Vagina (tissue), 2 donors: ENCODE results near the gene TMEM145. TPM values are rescaled to one million over a fixed set of nuclear protein-coding genes. Genes with fewer than 3 reads are reported as not detected.
"Not testable (repeated sequence)": the region's sequence is repeated elsewhere in the genome, so short reads cannot be mapped to it uniquely, and the experiment has no call there.

Experiments used
- DNase-seq, 2 donors: peaks; one replicate each; pipeline ENCODE4 v3.0.0-alpha.2; 2017; ENCODE audit errors: extremely low spot score in 2 of 2
- H3K27ac ChIP-seq: fragments of 200-600 bp; sonication (generic); one replicate; pipeline ENCODE4 v1.5.1; 2019
- H3K27me3 ChIP-seq: fragments of 200-600 bp; sonication (generic); one replicate; pipeline ENCODE4 v1.5.1; 2019
- H3K36me3 ChIP-seq, 2 donors: fragments of 200-600 bp; sonication (generic); one replicate each; pipeline ENCODE4 v1.5.1; 2017 to 2019
- H3K4me1 ChIP-seq: fragments of 200-600 bp; sonication (generic); one replicate; pipeline ENCODE4 v1.5.1; 2019
- H3K4me3 ChIP-seq, 2 donors: fragments of 200-600 bp; sonication (generic); 1 replicate in 1 of 2; 2 replicates in 1 of 2; pipeline ENCODE4 v1.5.1; 2016 to 2019
- H3K9me3 ChIP-seq: fragments of 200-600 bp; sonication (generic); one replicate; pipeline ENCODE4 v1.5.1; 2019
- CTCF ChIP-seq, 3 experiments: fragments of 450-650 bp in 2 of 3; fragments of 200-600 bp in 1 of 3; sonication (generic) in 1 of 3; IDR thresholded peaks; one replicate each; pipeline ENCODE4 v1.5.1; 2017 to 2019; ENCODE audit warnings: antibody characterized with exemption in 3 of 3, mild to moderate bottlenecking in 2 of 3, moderate library complexity in 2 of 3
- POLR2A ChIP-seq, 2 donors: fragments of 450-650 bp; IDR thresholded peaks; one replicate each; pipeline ENCODE4 v1.6.1; 2017; ENCODE audit warnings: antibody characterized with exemption in 2 of 2, mild to moderate bottlenecking in 2 of 2, moderate library complexity in 2 of 2
- POLR2AphosphoS5 ChIP-seq, 2 donors: sonication (generic); formaldehyde crosslinking; IDR thresholded peaks; one replicate each; pipeline ENCODE4 v1.9.0; 2017; ENCODE audit warnings: antibody characterized with exemption in 2 of 2, mild to moderate bottlenecking in 2 of 2, low read depth in 1 of 2; ENCODE audit not compliant: insufficient read depth in 1 of 2
- intact Hi-C: fragments of 100-400 bp; cut with DNase I; formaldehyde crosslinking; loops from one replicate; pipeline ENCODE4 v1.15.1; 2023
- total RNA-seq: library from RNA; depleted of rRNA; stranded (reverse); fragments of >200 nt; gene quantifications from one replicate; pipeline ENCODE4 v1.2.3, GENCODE V29; 2016

TMEM145 gene
- total RNA-seq, 1 donor from 2014 or later, result not detected

- H3K27ac ChIP-seq, result no peak overlapping the region
- no peak for DNase-seq
- H3K4me3 ChIP-seq, result no peak overlapping the region
- intact Hi-C loops, result no loop called here
- no peak for TF ChIP-seq POLR2AphosphoS5 (IDR thresholded peaks at IDR 0.05; ENCODE audit: insufficient read depth in 1 of 2, low read depth in 1 of 2)
- TF ChIP-seq POLR2A (IDR thresholded peaks at IDR 0.05), result no peak
- TF ChIP-seq CTCF (IDR thresholded peaks at IDR 0.05), result no peak
- peaks cover 0 to 12% of the 10 kb centered on the region in 2 donors for H3K36me3 ChIP-seq
- H3K4me1 ChIP-seq, result no peaks in the 10 kb centered on the region
- H3K27me3 ChIP-seq, result no peaks in the 10 kb centered on the region
- H3K9me3 ChIP-seq, result no peaks in the 10 kb centered on the region
These were observed 22.3 kb downstream of the TMEM145 start for GRCh38 chr19:42335374-42335936.

DNA sequence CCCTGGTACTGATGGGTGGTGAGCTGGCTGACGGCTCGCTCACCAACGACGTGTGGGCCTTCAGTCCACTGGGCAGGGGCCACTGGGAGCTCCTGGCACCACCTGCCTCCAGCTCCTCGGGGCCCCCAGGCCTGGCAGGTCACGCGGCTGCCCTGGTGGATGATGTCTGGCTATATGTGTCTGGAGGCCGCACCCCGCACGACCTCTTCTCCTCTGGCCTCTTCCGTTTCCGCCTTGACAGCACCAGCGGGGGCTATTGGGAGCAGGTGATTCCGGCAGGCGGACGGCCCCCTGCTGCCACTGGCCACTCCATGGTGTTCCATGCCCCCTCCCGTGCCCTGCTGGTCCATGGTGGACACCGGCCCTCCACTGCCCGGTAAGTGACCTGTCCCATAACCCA lies 22.9 kb downstream of the TMEM145 start:
- H3K27me3 ChIP-seq, result no peaks in the 10 kb centered on the region
- H3K27ac ChIP-seq, result no peak overlapping the region
- peaks cover 0 to 12% of the 10 kb centered on the region in 2 donors for H3K36me3 ChIP-seq
- no peak for TF ChIP-seq POLR2A (IDR thresholded peaks at IDR 0.05)
- no peak for TF ChIP-seq POLR2AphosphoS5 (IDR thresholded peaks at IDR 0.05; ENCODE audit: insufficient read depth in 1 of 2, low read depth in 1 of 2)
- no peak for TF ChIP-seq CTCF (IDR thresholded peaks at IDR 0.05)
- H3K4me3 ChIP-seq, result no peak overlapping the region
- no peaks in the 10 kb centered on the region for H3K4me1 ChIP-seq
- H3K9me3 ChIP-seq, result no peaks in the 10 kb centered on the region
- no peak for DNase-seq
- intact Hi-C loops, result no loop called here

GRCh38 chr19:42339126-42339860 lies 26.2 kb downstream of the TMEM145 start:
- H3K4me1 ChIP-seq, intact Hi-C loops, H3K27ac ChIP-seq, H3K4me3 ChIP-seq, DNase-seq, H3K27me3 ChIP-seq, H3K9me3 ChIP-seq: not testable (repeated sequence)
- peaks cover 0 to 19% of the 10 kb centered on the region in 2 donors for H3K36me3 ChIP-seq

DNA sequence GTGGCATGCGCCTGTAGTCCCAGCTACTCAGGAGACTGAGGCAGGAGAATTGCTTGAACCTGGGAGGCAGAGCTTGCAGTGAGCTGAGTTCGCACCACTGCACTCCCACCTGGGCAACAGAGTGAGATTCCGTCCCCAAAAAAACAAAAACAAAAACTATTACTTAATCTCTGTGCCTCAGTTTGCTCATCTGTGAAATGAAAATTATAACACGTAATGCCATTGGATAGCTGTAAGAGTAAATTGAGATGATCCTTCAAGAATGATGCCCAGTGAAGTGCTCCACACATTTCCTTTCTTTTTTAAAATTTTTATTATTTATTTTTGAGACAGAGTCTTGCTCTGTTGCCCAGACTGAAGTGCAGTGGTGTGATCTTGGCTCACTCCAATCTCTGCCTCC lies 26.8 kb downstream of the TMEM145 start:
- H3K4me1 ChIP-seq, H3K27me3 ChIP-seq, DNase-seq, H3K27ac ChIP-seq, intact Hi-C loops, H3K4me3 ChIP-seq, H3K9me3 ChIP-seq: not testable (repeated sequence)
- H3K36me3 ChIP-seq, result peaks cover 0 to 22% of the 10 kb centered on the region in 2 donors

GRCh38 chr19:42343344-42344110 lies 30.4 kb downstream of the TMEM145 start:
- intact Hi-C loops, result no loop called here

More at GRCh38 chr19:42343344-42344110, 30.4 kb downstream of the TMEM145 start:
- Histone ChIP-seq H3K9me3 (no peaks in the 10 kb centered on the region), H3K4me1 (no peaks in the 10 kb centered on the region), H3K27ac (no peak overlapping the region), H3K36me3 (peaks cover 0 to 10% of the 10 kb centered on the region in 2 donors), H3K27me3 (no peaks in the 10 kb centered on the region), H3K4me3 (no peak overlapping the region)
- no peak for TF ChIP-seq POLR2A (IDR thresholded peaks at IDR 0.05)
- no peak for TF ChIP-seq POLR2AphosphoS5 (IDR thresholded peaks at IDR 0.05; ENCODE audit: insufficient read depth in 1 of 2, low read depth in 1 of 2)
- TF ChIP-seq CTCF (IDR thresholded peaks at IDR 0.05), result no peak
- DNase-seq, result no peak
